ENCODE data around the gene GYPB. TPM values are rescaled to one million over a fixed set of nuclear protein-coding genes. Genes with fewer than 3 reads are reported as not detected.
"Not testable (repeated sequence)": the region's sequence is repeated elsewhere in the genome, so short reads cannot be mapped to it uniquely, and the experiment has no call there.

The GYPB gene
- polyA plus RNA-seq (ENCODE audit: insufficient read length in 12 of 12) = 10 to 100 TPM in 1 of 12 donors, 1 to 10 TPM in 9, not detected in 2; 1.7 to 16.4 (median 3.4) TPM
- long read RNA-seq, donor 1, partial matches to known transcripts = 0 of 1 reads
- long read RNA-seq, donor 1, other reads (novel, unspliced or antisense) = 0 of 1 reads
- long read RNA-seq, donor 2, partial matches to known transcripts = 0 of 2 reads
- long read RNA-seq, donor 2, other reads (novel, unspliced or antisense) = 0 of 2 reads
- long read RNA-seq, donor 3, partial matches to known transcripts = 0 of 1 reads
- long read RNA-seq, donor 3, other reads (novel, unspliced or antisense) = 0 of 1 reads
- long read RNA-seq, donor 4, partial matches to known transcripts = 0 of 1 reads
- long read RNA-seq, donor 4, other reads (novel, unspliced or antisense) = 0 of 1 reads
- long read RNA-seq, donor 5 = 0 reads
- long read RNA-seq, donor 6, partial matches to known transcripts = 0 of 1 reads
- long read RNA-seq, donor 6, other reads (novel, unspliced or antisense) = 0 of 1 reads
- long read RNA-seq, donor 7, partial matches to known transcripts = 0 of 1 reads
- long read RNA-seq, donor 7, other reads (novel, unspliced or antisense) = 0 of 1 reads
- long read RNA-seq, donor 8, partial matches to known transcripts = 0 of 5 reads
- long read RNA-seq, donor 8, other reads (novel, unspliced or antisense) = 0 of 5 reads
- long read RNA-seq, donor 9, partial matches to known transcripts = 0 of 1 reads
- long read RNA-seq, donor 9, other reads (novel, unspliced or antisense) = 0 of 1 reads
- long read RNA-seq, donor 10, partial matches to known transcripts = 0 of 1 reads
- long read RNA-seq, donor 10, other reads (novel, unspliced or antisense) = 0 of 1 reads
- long read RNA-seq, donor 11, transcript GYPB-202 (5 exons, 521 nt) = major isoform, 11 of 15 reads
- long read RNA-seq, donor 11, partial matches to known transcripts = 0 of 15 reads
- long read RNA-seq, donor 11, other reads (novel, unspliced or antisense) = 0 of 15 reads

DNA sequence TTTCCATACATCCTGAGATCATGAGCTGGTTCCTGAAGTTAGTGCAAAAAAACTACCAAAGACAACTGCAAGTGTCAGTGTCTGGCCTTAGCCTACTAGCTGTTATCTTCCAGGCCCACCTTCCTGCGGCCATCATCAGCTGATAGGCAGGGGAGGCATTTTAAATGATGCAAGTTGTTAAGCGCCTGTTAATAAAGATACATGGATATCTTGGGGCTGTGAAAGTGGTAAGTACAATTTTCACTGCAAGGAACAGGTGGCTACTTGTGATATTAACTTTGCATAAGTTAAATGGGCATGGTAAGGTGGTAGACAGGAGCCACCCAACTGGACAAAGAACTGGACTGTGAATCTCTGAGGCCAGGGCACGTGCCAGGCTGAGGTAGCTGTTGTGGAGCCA, at the start of gene GYPB:
Gene GYPB (minus strand): TSS at position 104 of the 400 bp plus-strand sequence. CDS start 93 bp downstream, at position 11.
- not testable (repeated sequence) for DNase-seq

DNA sequence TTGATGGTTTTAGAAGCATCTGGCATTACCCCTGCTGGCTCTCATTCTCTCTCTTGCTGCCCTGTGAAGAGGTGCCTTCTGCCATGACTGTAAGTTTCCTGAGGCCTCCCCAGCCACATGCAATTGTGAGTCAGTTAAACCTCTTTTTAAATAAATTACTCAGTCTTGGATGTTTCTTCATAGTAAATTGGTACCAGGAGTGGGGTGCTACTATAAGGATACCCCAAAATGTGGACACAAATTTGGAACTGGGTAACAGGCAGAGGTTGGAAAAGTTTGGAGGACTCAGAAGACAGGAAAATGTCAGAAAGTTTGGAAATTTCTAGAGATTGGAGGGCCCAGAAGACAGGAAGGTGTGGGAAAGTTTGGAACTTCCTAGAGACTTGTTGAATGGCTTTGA, 42.4 kb upstream of the GYPB start:
- not testable (repeated sequence) for DNase-seq

DNA sequence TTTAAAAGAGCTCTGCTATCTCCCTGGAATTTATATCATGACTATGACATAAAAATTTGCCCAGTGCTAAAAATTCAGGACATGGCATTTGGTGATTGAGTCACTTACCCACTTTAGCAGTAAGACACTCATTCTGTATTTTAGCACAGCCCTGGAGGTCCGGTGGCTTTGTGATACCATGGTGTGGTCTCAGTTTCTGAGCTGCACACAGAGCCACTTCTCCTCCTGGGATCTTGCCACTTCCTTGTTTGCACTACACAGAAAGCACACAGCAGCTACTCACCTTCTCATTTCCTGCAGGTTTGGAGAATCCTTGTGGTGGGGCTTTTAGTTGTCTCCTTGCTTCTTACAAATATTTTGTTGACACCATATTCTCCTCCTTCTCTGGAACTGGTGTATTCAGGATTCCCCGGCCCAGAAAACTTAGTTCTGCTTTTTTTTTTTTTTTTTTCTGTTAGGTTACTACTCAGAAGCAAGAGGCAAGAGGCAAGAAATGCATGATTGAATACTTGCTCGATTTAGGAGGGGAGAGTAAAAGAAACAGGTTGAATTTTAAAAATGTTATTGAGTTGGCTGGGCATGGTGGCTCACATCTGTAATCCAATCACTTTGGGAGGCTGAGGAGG, 41.2 kb upstream of the GYPB start:
- DNase-seq = not testable (repeated sequence)

DNA sequence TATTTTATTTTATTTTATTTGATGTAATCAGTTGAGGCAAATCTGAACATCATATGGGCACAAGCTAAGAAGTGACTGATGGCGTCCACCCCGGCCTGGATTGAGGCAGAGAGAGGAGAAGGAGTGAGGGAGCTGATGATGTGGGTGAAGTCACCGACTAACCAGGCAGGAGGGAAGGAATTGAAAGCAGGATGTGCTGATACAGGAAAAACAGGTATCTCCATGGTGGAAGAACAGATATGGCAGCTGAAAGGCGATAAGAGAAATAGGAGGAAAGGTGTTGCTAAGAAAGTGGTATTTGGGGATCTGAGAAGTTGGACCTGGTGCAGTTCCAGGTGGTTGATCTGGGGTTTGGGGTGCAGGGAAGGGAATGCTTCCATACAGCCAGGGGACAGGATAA, 37.6 kb upstream of the GYPB start:
- no peak for DNase-seq

DNA sequence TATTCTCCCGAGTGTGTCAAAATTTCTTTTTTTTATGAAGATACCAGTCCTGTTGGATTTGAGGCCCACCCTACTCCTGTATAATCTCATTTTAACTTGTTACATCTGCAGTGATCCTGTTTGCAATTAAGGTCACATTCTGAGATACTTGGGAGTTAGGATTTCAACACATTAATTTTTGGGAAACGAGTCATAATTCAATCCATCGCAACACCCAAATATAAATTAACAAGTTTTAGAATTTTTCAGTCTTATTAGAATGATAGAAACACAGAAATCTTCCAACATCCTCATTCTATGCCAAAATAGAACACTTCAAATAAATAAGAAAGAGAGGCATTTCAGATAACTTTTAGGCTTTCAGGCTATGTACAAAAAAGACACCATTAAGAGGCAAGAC, 36.2 kb upstream of the GYPB start:
- not testable (repeated sequence) for DNase-seq

DNA sequence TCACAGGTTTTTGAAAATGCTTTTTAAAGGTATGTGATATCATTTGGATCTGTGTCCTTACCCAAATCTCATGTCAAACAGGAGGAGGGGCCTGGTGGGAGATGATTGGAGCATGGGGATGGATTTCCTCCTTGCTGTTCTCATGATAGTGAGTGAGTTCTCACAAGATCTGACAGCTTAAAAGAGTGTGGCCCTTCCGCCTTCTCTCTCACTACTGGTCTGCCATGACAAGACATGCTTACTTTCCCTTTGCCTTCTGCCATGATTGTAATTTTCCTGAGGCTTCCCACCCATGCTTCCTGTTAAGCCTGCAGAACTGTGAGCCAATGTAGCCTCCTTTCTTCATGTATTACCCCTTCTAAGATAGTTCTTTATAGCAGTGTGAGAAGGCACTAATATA, 32.3 kb upstream of the GYPB start:
- DNase-seq = not testable (repeated sequence)

DNA sequence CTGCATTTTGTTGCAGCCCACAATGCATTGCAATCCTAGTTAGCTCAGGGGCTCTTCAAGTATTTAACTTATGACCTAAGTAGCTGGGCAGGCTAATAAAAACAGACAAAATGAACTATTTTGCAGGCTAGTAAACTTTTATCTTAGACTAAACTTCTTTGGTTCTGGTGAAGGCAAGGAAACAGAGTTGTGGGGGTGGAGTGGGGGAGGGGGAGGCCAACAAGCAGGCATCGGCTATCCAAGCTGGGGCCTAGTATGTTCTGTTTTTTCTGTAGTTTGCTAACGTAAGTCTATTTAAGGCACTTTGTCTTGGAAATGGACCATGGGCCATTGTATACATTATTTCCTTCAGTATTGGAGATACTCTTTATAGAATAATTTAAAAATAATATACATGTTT, 31.5 kb upstream of the GYPB start:
- not testable (repeated sequence) for DNase-seq

DNA sequence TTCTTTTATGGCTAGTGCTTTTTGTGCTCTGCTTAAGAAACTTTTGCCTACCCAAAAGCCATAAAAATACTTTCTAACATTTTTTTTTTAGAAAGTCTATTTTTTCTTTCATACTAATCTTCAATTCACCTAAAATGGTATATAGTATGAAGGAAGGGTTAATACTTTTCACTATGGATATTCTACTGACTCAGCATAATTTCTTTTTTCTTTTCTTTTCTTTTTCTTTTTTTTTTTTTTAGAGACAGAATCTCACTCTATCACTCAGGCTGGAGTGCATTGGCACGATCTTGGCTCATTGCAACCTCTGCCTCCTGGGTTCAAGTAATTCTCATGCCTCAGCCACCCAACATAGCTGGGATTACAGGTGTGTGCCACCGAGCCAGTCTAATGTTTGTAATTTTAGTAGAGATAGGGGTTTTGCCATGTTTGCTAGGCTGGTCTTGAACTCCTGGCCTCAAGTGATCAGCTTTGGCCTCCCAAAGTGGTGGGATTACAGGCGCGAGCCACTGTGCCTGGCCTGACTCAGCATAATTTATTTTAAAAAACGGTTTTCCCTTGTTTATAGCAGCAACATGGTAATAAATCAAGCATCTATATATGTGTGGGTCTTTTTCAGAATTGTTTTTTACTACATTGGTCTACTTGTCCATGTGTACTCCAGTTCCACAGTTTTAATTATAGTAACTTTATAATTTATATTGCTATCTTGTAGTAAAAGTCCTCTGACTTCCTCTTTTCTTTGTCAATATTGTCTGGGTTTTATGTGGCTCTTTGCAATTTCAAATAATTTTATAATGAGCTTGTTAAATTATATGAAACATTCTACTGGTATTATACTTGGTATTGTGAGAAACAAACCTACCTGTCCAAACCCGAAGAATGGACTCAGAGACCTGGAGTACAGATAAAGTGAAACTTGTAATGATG, 30.6 kb upstream of the GYPB start:
- DNase-seq = not testable (repeated sequence)

DNA sequence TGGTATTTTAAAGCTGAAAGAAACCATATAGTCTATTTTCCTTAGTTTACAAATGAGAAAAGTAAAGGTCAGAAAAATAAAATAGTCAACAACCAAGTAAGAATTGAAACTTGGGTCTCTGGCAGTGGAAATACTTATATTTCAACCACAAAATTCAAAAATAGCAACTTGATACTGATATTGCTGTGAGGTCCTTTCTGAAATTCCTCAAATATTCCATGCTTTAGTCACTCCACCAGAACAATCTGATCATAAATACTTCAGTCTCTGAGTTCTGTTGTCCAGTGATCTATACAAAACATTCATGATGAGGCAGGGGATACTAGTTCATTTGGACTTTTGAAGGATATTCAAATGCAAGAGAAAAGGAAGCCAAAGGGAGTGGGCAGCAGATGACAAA, 25.8 kb upstream of the GYPB start:
- not testable (repeated sequence) for DNase-seq

DNA sequence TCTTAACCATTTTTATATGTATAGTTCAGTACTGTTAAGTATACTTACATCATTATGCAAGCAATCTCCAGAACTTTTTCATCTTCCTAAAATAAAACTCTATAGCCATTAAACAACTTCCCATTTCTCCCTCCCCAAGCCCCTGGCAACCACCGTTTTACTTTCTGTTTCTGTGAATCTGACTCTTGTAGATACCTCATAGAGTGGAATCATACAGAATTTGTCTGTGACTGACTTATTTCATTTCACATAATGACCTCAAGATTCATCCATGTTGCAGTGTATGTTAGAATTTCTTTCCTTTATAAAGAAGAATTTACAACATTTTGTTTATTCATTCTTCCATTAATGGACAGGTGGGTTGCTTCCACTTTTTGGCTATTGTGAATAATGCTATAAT, 13.4 kb upstream of the GYPB start:
- not testable (repeated sequence) for DNase-seq

DNA sequence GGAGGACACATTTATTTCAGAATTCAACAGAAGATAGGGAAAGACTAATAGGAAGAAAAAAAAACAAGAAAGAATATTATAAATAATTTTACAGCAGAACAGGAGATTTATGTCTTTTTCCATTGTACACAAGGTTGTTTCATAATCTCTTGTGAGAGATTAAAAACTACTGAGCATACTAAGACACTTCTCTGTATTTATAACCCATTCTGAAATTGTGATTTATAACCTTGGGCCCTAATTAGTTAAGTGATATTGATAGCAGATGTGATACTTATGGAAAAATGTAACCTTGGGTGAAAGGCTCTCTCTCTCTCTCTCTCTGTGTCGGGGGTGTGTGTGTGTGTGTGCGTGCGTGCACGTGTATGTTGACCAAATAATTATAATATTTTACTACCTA, 12.7 kb upstream of the GYPB start:
- not testable (repeated sequence) for DNase-seq

DNA sequence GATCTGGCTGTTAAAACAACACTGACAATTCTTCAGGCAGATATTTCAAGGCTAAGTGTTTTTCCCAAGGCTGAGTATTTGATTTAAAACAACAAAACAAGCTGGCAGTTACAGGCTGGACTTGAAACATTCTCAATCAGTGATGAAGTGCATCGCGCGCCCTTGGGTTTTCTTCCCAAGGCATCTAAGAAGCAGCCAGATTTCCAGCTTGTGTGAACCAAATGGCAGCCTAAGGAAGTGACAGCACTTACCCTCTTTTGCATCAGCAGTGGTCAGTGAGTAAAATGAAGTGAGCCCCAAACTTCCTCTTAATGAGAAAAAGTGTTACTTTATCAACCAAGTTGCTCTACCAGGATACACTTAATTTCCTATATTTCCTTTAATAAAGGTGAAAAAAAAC, 12.2 kb upstream of the GYPB start:
- not testable (repeated sequence) for DNase-seq

DNA sequence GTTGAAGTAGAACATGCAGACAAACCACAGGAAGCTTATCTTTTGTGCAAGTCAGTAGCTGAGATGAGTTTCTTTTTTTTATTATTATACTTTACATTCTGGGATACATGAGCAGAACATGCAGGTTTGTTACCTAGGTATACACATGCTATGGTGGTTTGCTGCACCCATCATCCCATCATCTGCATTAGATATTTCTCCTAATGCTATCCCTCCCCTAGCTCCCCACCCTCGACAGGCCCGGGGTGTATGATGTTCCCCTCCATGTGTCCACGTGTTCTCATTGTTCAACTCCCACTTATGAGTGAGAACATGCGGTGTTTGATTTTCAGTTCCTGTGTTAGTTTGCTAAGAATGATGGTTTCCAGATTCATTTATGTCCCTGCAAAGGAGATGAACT, 11.5 kb upstream of the GYPB start:
- DNase-seq = not testable (repeated sequence)

DNA sequence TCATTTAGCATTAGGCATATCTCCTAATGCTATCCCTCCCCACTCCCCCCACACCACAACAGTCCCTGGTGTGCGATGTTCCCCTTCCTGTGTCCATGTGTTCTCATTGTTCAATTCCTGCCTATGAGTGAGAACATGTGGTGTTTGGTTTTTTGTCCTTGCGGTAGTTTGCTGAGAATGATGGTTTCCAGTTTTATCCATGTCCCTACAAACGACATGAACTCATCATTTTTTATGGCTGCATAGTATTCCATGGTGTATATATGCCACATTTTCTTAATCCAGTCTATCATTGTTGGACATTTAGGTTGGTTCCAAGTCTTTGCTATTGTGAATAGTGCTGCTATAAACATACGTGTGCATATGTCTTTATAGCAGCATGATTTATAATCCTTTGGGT, 7.5 kb upstream of the GYPB start:
- not testable (repeated sequence) for DNase-seq

DNA sequence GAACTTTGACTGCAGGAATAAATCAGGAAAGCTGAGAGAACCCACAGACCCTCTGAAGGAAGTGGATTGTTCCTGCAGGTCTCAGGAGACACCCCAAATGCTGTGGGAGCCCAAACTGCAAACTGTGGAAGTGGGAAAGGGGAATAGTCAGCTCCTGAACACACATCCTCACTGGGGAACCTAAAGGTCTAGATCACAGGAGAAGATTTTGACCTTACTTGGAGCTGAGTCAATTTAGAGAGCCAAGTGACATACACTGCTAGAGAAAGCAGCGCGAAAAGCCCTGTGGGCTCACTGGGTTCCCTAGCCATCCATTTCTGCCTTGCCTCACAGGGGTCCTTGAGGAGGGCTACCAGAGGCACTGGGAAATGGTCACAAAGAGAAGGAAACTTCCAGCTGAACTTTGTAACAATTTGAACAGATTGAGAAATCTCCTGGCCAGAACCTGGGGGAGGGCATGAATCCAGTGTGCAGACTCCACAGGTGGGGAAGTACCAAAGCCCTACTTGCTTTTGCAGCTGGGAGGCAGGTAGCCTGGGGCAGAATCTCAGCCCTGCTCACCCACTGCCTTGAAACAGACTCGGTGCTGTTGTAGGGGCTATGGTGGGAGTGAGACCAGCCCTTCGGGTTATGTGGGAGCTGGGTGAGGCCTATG, 5.3 kb upstream of the GYPB start:
- DNase-seq = not testable (repeated sequence)

DNA sequence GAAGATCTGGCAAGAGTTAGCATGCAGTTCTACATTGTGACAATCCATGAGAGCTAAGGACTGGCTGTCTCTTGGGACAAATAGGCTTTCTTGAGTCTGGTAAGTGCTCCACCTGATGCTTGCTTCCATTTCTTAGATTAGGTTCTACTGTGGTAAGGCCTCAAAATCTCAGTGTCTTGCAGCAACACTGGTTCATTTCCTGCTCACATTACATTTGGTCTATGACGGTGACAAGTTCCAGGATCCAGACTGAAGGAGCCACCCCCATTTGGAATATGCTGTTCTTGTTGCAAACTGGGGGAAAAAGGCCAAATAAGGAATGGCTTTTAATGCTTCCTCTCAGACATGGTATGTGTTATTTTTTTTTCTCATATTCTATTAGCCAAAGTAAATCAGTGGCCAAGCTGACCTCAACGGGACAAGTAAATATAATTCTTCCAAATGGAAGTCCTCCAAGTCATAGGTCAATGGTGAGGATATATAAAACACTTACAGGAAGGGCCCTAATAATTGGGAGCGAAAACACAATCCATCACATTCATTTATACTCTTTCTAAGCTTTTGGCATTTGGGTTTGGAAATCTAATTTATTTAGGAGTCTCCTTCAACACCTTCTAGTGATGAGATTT, 3.7 kb upstream of the GYPB start:
- not testable (repeated sequence) for DNase-seq

DNA sequence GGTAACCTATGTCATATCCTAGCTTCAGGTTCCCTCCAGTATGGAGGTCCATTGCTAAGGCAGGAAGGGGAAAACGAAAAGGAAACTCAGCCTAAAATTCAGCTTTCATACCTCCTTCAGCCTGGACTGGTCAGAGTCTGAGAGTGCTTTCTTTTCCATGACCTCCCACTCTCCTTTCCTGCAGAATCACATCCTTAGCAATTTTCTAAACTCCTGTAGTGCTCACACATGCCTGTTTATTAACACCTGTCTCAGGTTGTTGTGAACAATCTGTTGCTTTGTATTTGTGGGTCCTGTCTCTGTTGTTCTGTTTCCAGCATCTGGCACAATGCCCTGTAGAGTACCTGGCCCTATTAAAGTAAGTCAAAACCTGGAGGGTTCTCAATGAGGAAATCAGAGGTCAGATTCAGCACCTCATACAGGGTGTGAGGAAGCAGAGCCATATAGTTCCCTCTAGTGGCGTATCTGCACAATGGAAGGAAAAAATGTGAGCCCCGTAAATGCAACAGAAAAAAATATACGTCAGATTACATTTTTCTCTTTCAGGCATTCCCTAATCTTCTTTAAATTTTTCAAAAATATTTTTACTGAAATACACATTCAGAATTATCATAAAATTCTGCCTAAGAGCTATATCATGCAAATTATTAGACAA, 2.3 kb upstream of the GYPB start:
- DNase-seq = not testable (repeated sequence)

DNA sequence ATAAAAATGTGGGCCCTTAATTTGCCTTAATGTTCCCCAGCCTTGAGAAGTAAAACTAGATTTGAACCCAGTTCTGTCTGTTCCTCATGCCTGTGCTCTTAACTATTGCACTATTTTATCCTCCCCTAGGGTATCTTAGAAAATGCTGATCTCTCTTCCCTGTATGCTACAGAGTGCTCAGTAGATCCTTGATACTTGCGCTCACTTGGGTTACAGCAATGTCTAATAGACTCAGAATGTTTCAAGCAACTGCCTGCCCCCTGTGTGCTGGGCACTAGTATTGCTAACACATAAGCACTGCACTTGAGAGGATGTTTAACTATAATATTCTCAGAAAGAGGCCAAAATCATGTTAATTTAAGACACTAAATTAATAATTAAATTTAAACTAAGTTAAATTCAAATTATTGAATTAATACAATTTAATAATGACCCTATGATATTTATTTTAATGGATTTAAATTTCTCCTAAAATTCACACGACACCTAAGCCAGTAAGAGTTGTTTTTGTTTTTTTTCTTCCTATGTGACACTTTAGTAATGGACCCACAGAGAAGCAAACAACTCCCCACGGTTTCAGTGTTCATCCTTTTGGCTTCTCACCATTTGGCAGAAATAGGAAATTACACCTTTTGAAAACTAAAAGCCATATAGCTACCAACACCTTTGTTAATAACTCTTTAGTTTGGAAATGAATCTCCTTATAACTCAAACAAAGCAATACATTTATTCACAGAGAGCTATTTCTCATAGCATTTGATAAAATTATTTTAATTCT, 768 bp downstream of the GYPB start:
- DNase-seq = not testable (repeated sequence)

Data from muscle of arm (tissue), 14 donors.